ENCODE results near the gene IL1RAPL2.

Gene IL1RAPL2

DNA sequence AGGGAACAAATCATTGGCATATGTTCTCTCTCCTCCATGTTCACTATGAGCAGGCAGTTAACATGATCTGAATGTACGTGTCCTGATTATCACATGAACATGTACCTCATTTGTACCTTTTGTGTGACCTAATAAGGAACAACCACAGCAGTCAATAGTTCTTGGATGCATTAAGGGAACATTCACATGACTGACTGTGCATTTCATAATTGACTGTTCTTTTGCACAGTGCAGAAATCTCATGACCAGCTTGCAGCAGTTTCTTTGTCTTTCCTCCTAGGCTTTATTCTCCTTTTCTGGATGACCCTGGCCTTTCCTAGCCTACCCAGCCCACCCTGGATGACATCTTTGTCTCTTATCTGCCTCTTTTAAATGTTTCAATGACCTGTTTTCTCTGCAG, 711.1 kb downstream of the IL1RAPL2 start:
- no peak for FAIRE-seq

DNA sequence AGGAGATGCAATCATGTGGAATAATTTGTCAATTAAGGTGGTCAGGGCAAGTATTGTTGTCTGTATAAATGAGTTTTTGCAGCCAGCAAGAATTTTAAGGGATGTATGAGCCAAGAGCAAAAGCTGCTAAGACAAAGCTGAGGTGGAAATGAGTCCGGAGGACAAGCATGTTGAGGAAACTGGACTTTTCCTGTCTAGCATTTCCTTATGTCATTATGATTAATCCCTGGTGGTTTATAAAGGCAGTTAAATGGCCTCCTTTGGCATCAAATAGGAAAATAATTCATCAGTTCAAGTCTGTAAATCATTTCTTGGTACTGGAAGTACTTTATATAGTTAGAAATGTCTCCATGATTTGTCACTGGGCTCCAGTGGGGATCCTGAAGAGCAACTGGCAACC, 716.1 kb downstream of the IL1RAPL2 start:
- no peak for FAIRE-seq

DNA sequence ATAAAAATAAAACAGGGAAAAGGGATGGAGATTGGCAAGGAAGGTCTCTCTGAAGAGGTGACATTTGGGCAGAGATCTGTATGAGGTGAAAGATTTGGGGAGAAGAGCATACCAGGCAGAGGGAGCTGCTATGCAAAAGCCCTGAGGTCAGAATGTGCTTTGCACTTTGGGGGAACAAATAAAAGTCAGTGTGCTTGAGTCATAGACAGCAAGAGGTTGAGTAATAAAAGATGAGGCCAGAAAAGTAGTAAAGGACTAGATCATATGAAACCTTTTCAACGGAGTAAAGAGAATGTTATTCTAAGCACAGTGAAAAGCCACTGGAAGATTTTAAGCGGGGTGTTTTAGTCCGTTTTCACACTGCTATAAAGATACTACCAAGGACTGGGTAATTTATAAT, 731.0 kb downstream of the IL1RAPL2 start:
- FAIRE-seq = no peak

DNA sequence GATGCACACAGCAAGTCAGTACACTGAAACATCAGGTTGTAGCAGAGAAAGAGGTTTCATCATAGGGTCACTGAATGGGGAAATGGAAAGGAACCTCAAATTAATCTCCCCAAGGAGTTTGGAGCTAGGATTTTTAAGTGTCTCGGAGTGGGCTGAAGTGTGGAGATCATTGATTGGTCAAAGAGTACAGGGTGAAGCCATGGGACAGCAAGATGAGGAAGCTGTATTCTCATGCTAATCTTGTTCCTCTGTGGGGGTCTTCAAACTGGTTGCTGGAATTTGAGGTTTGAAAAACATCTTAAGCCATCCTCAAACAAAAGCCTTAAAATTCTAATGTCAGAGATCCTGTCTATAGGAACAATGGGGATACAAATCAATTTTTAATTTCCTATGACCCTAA, 733.3 kb downstream of the IL1RAPL2 start:
- no peak for FAIRE-seq

DNA sequence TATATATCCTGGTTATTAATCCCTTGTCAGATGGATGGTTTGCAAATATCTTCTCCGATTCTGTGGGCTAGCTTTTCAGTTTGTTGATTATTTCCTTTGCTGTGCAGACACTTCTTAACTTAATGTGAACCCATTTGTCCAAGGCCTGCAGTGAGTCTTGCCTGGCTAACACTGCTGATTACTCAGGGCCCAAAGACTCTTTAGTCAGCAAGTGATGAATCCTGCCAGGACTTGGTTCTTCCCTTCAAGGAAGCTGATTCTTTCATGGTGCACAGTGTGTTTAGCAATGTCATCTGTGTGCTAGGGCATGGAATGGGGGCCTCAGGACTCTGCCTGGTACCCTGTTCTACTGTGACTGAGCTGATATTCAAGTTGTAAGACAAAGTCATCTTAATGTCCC, 736.2 kb downstream of the IL1RAPL2 start:
- no peak for FAIRE-seq

DNA sequence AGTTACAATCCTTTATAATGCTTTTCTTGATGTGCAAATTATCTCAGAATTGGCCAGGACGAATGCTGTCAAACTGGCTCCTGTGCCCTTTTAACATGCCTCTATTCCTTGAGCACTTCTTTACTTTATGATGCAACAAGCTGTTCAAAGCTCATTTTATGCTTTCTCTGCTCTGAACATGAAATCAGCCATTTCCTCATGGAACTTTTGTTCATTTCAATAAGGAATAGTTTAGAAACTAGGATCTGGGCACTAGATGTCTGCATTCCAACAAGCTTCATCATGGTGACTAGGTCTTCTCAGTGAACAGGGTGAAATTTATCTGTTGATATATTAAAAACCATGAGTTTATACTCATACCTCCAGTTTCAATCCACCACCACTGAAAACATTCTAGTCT, 741.8 kb downstream of the IL1RAPL2 start:
- no peak for FAIRE-seq

DNA sequence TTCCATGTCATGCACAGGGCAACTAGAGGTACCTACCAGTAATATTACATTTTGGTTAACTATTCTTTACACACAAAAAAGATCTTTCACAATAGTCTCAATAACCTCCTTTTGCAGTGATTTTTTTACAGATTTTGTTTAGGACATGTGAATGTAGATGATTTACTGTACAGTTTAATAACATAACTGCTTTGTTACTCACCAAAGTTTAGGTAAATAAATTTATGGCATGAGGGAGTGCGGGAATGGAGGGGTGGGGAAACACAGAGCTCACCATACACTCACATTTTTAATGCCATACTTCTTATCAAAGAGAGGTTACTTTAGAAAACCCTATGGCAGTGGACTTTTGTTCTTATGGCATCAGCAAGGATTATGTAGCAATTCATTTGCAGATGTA, 747.6 kb downstream of the IL1RAPL2 start:
- no peak for FAIRE-seq

DNA sequence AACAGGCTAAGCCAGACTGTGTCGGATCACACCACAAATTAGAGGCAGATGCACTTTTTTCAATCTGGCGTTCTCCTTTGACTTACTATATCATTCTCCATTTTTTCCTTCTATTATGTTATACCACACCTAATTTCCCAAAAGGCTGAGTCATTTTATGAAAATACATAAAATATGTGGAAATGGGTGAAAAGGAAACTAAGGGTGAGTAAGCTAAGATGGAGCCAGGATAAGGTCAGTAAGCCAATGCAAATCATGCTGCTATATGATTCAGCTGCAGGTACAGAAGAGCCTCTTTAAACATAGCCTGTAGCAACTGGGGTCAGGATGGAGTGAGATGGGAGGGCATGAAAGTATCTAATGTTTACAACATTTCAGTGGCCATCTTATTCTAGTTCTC, 748.5 kb downstream of the IL1RAPL2 start:
- FAIRE-seq = no peak

DNA sequence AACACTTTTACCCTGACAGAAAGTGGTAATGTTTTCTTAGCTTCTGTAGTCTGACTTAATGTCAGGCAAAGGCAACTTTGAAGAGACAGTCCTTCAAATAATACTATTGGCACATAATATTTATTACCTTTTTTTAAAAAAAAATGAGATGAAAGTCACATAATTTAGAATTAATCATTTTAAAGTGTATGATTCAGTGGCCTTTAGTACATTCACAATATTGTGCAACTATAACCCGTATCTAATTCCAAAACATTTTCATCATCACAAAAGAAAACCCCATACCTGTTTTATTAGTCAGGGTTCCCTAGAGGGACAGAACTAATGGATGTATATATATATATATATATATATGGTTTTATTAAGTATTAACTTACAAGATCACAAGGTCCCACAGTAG, 749.2 kb downstream of the IL1RAPL2 start:
- no peak for FAIRE-seq

DNA sequence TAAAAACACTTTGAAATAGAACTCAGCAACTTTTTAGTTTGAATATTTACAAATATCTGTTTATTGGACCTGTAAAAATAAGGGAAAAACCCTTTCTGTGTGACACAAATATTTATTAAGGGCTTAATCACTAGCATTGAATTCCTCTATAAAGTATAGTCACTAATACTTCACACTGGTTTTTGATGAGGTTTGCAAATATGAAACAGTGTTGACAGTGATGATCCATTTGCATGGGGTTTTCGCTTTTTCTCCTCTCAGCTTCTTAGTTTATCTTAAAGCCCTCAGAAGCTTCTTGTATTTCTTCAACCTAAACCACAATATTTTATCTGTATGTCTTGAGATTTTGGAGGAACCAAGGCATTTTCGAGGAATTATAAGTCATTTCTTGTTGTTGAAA, 751.1 kb downstream of the IL1RAPL2 start:
- no peak for FAIRE-seq

DNA sequence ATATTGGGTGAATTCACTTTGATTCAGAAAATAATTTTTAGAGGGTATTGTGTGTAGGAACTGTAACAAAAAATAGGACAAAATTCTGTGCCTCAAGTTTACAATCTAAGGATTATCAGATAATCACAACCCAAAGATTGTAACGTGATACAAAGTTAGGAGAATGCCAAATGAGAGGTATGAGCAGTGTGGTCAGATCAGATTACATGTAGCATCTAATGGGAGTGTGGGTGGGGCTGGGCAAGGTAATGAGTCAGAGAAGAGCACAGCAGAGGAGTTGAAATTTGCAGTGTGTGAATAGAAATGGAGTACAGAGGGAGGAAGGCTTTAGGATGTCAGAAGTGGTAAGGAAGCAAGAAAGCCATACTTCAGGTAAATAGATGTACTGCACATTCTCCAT, 757.9 kb downstream of the IL1RAPL2 start:
- FAIRE-seq = no peak

DNA sequence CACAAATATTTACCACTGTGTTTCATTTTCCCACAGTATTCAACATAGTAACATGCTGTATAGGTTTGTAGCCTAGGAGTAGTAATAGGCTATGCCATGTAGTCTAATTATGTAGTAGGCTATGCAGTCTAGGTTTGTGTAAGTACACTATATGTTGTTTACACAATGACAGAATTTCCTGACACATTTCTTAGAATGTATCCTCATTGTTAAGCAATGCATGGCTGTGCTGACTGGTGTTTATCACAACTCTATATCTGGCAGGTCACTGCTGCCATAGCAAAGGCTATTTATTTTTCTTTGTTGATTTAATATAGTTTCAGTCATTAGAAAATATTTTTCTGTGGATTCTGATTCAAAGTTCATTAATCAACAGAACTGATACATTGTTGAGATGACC, 762.8 kb downstream of the IL1RAPL2 start:
- no peak for FAIRE-seq

DNA sequence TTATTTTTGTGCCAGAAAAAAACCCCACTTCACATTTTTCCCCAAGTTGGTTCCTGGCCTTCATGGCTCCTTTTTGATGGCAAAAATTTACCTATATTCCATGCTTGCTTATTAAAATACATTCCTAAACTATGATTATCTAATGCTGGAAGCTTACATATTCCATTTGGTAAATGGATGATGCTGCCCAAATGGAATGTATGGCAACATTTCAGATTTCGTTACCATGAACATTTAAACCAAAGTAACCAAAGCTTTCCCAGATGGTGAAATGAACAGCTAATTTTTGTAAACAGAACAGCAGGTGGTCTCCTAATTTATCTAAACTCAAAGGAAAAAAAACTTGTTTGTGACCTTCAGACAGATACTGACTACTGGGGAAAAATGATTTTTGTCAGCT, 765.2 kb downstream of the IL1RAPL2 start:
- no peak for FAIRE-seq

DNA sequence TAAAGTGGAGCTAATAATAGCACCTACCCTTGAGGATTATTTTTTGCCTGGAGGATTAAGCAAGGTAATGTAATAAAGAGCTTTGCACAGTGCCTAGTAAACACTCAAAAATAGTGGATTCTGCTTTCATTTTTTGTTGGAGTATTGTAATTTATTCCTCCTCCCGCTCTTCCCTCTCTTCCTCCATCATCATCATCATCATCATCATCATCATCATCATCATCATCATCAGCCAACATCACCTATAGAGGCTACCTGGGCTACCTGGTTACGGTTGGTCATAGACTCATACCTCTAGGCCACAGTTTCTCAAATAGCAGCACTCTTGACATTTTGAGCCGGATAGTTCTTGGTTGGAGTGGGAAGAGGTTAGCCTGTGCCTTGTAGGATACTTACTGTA, 781.4 kb downstream of the IL1RAPL2 start:
- FAIRE-seq = no peak

DNA sequence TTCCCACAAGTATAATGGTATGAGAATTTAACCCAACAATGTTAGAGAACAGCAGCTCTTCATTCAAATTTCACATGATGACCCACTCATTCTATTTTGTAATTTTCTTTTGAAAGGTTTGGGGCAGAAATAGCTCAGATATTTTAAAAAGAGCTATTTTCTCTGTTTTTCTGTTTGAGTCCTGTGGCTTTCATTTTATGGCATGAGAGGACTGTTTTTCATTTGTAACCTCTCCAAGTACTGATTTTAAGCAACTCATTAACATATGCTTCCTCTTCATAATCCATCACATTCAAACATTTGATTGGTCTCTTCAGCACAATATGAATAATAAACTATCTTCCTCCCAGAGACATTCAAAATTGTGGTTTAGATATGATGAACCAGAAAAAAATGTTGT, 783.5 kb downstream of the IL1RAPL2 start:
- no peak for FAIRE-seq

DNA sequence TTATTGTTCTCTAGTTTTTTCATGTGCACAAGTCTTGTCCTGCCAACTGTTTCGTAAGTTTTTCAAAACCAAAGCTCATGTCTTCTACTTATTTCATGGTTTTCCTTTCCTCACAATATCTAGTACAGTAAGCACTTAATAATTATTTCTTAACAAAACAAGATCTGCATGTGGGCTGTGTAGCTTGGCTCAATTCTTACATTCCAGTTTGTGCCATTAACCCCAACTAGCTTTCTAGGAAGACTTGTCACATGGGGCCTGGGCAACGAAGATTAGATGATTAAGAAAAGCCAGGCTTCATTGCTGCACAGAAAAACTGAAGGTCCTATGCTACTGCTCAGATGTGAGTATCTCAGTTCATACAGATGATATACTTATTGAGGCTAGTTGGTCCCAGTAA, 809.8 kb downstream of the IL1RAPL2 start:
- FAIRE-seq = peak; percentile 18

DNA sequence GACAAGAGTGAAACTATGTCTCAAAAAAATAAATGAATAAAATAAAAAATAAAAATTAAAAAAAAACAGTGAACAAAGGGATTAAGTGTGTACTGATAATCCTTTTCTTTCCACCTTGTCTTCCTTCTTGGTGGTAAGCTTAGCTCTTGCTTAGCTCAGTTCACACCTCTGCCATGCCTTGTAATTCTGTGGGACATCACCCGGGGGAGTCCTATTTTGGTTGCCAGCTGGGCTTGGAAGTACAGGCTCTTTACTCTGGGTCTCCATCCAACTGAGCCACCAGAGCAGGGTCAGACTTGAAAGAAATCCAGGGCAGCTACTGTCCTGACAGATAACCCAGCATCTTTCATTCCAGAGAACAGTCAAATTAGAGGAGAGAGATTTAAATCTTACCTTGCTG, 858.7 kb downstream of the IL1RAPL2 start:
- FAIRE-seq = no peak

DNA sequence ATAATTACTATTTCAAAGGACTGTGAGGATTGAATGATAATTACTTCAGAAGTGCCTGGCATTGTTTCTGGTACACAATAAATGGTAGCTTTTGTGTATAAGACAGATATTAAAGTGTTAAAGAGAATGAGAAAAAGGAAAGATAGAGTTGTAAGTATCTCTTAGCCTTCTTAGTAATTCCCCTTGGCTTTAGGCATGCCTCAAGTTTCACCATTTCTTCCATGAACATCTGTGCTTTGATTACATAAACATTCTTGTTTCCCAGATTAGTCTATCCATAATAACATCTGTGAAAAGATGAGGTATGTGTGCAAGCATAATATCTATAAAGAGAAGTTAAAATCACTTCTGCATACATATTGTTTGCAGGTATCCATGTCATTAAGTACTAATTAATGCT, 885.4 kb downstream of the IL1RAPL2 start:
- FAIRE-seq = no peak

DNA sequence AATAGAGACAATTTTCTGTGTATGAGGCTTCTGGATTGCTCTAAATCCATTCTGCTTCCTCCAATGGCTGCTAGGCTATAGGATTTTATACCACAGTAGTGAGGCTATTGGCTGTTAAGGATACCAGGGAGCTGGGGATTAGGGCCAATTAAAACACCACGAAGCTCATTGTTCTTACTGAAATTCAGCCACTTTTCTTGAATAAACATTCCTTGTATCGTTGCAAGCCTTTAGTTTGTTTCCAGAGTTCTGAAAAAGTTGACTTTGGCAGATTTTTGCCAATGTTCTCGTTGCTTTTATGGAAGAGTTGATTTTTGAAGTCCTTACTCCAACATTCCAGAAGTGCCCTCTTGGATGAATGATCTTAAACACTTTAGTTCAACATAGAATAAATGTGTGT, 892.8 kb downstream of the IL1RAPL2 start:
- no peak for FAIRE-seq

DNA sequence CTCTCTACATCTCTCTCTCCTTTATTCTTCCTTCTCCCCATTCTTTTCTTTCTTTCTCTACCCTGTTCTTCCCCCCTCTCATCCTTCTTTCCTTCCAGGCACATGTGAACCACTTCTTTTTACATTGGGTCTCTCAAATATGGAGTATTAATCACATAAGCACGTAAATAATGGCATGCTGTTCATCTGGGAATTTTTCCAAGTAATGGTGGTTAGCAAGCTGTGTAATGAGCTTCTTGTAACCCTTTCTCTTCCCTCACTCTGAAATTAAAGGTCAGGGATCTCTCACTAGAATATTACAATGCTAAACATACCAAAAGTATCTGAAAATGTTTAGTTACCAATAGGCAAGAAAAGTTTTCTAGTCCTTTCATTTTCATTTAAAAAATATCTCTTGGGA, 894.4 kb downstream of the IL1RAPL2 start:
- no peak for FAIRE-seq

DNA sequence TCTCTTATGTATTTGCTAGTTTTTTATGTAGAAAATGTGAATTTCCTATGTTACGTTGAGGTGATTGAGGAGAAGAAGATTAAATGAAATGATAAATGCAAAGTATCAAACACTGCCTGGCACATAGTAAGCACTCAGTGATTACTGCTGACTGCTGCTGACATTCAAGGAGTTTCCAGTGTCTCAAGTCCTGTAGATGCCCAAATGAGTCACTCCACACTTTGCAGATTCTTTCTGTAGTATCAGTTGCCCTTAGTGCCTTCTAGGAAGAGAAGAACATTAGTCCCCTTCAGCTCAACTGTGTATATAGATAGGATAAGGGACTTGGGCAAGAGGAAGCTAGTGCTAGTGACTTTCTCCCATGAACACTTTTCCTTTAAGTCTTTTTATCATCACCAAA, 895.0 kb downstream of the IL1RAPL2 start:
- FAIRE-seq = no peak

DNA sequence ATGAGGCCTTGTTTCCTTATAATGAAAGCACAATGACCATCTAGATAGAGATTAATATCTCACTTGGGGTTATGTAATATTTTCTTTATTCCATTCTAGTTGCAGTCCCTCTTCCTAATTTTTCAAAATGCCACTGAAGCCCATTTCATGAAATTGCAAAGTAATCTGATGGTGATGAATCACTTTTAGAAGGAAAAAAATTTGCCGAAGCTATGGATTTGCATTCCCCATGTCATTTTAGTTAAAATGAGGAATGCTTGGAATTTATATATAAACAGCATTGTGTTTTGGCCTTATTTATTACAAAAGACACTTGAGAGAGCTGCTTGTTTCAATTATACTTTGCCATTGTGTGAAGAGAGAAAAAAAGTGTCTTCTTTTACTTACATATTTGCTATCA, 896.2 kb downstream of the IL1RAPL2 start:
- FAIRE-seq = peak; percentile 31

DNA sequence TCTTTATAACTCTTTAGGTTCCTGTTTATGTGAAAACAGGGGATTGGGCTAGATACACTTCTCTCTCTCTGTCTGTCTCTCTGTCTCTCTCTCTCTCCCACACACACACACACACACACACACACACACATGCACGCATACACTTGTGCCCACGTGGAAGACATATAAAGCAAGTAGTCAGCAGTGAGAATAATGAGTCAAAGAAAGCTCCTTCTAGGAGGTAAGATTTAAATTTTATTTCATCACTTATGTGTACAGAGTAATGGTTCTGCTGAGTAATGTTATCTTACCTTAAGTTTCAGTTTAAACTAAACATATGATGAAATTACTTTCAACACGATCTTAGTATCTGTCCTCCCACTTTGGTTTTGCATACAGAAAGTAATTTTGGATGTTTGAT, 897.5 kb downstream of the IL1RAPL2 start:
- FAIRE-seq = no peak

DNA sequence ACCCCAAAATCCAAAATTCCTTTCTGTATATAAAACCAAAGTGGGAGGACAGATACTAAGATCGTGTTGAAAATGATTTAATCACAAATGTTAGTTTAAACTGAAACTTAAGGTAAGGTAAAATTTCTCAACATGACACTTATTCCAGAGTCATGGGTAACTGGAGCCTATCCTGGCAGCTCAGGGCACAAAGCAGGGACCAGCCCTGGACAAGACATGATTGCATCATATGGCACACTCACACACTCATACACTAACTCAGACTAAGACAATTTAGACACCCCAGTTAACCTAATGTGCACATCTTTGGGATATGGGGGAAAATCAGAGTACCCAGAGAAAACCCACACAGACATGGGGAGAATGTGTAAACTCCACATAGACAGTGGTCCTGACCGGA, 898.6 kb downstream of the IL1RAPL2 start:
- FAIRE-seq = no peak

DNA sequence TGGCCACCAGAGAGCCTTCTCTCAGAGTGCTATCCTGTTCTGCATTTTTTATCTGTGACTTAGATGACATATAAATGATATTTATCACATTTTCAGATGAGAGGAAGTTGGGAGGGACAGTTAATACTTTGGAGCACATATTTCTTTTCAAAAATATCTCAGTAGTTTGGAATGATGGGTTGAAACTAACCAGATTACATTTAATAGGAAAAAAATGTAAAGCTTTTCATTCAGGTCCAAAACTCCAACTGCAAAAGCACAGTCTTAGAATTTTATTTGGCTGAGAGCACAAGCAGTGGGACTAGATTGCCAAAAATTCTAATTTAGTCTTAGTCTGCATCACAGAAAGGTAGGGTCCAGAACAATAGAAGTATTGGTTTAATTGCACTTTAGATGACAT, 902.7 kb downstream of the IL1RAPL2 start:
- FAIRE-seq = no peak

DNA sequence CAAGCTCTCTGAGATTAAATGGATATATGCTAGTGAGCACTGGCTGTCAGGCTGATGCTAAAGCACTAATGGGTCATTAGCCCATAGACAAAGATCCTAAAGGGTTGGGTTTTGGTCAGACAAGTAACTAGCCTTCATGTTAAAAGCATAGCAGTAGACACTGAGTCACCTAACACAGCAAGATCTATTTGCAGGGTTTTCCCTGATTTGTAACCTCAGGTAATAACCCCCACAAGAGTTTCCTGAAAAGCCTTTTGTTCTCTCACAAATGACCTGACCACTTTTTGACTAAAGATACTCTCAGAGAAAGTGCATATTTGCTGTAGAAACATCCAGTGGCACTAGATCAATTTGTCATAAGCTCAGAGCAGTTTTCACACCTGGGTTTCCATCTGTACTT, 905.6 kb downstream of the IL1RAPL2 start:
- no peak for FAIRE-seq
